ENCODE data around the gene ETS2.

GRCh38 chr21:38804030-38804788 lies 1.5 kb upstream of the ETS2 start:
- TF ChIP-seq SMAD5 (IDR thresholded peaks at IDR 0.05; ENCODE audit: low read depth) (no peak), CTCF (IDR thresholded peaks at IDR 0.05 in 2 of 3, conservative IDR thresholded peaks at IDR 0.05 in 1 of 3; ENCODE audit: control insufficient read depth in 2 of 3, extremely low read depth in 1 of 3, insufficient read depth in 1 of 3, low read depth in 3 of 3, low read length in 3 of 3) (no peak), POLR2AphosphoS5 (IDR thresholded peaks at IDR 0.05; ENCODE audit: low read length) (no peak)
